ENCODE data around the gene PAIP2. TPM values are rescaled to one million over a fixed set of nuclear protein-coding genes. Genes with fewer than 3 reads are reported as not detected.
A peak's percentile ranks its signal among the peaks of the same experiment; 100 is the strongest.
"Not testable (repeated sequence)": the region's sequence is repeated elsewhere in the genome, so short reads cannot be mapped to it uniquely, and the experiment has no call there.

Gene PAIP2
- total RNA-seq, 5 donors from 2014 or later (not counting 1 experiment from before 2014, with no cell fraction given): 96.5 to 119 (median 101) TPM

DNA sequence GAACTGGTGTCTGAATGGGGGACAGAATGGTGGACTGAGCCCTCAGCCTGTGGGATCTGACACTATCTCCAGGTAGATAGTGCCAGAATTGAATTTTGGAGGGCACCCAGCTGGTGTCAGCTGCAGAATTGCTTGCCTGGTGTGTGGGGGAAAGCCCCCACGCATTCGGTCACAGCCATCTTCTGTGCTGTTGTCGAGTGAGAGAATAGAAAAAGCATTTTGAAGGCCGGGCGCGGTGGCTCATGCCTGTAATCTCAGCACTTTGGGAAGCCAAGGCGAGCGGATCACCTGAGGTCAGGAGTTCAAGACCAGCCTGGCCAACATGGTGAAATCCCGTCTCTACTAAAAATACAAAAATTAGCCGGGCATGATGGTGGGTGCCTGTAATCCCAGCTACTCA, 45.3 kb downstream of the PAIP2 start:
- 95% methylated on average over 3 of the region's 10 CpGs for WGBS (ENCODE audit: insufficient coverage)
- H3K27me3 Mint-ChIP-seq; H3K4me3 ChIP-seq (ENCODE audit: control insufficient read depth in 1 of 2, extremely low read depth in 1 of 2, low read length in 1 of 2); H3K4me3 Mint-ChIP-seq; ATAC-seq (replicated peaks in 1 of 4); H3K36me3 ChIP-seq (ENCODE audit: control insufficient read depth in 2 of 2, extremely low read depth in 1 of 2, insufficient read depth in 1 of 2, low read length in 1 of 2); CTCF ChIA-PET; DNase-seq; H3K27ac ChIP-seq (ENCODE audit: low read length); POLR2A ChIA-PET; H3K27me3 ChIP-seq (replicated peaks in 1 of 2; ENCODE audit: control insufficient read depth in 2 of 2, extremely low read depth in 1 of 2, insufficient read depth in 2 of 2, low read length in 1 of 2); H3K9me3 Mint-ChIP-seq; H3K9me3 ChIP-seq; H3K36me3 Mint-ChIP-seq: not testable (repeated sequence)
- H3K4me1 ChIP-seq (ENCODE audit: control insufficient read depth in 1 of 2, extremely low read depth in 1 of 2, insufficient read depth in 2 of 2, low read length in 2 of 2): peaks cover 5 to 64% of the 10 kb centered on the region in 2 experiments
- Mint-ChIP-seq H3K27ac (peak overlapping the region; percentile 52 to 98), H3K4me1 (peaks cover 48 to 68% (median 60%) of the 10 kb centered on the region in 3 donors)

- CTCF ChIA-PET: interaction anchor here in 1 of 2 donors (0.6 kb wide), 1 partner anchor 184 kb away, joined by 6 read pairs; no protein-coding TSS in a partner anchor
- ATAC-seq (replicated peaks in 1 of 4): no peak
- Mint-ChIP-seq H3K4me3 (peak overlapping the region in 1 of 3 donors; percentile 22), H3K36me3 (no peaks in the 10 kb centered on the region), H3K27ac (peak overlapping the region; percentile 34 to 36), H3K4me1 (peaks cover 49 to 68% (median 60%) of the 10 kb centered on the region in 3 donors), H3K9me3 (no peaks in the 10 kb centered on the region), H3K27me3 (no peaks in the 10 kb centered on the region)
- Histone ChIP-seq H3K4me3 (ENCODE audit: control insufficient read depth in 1 of 2, extremely low read depth in 1 of 2, low read length in 1 of 2) (no peak overlapping the region), H3K9me3 (no peaks in the 10 kb centered on the region), H3K4me1 (ENCODE audit: control insufficient read depth in 1 of 2, extremely low read depth in 1 of 2, insufficient read depth in 2 of 2, low read length in 2 of 2) (peaks cover 5 to 70% of the 10 kb centered on the region in 2 experiments), H3K27ac (ENCODE audit: low read length) (no peak overlapping the region), H3K27me3 (replicated peaks in 1 of 2; ENCODE audit: control insufficient read depth in 2 of 2, extremely low read depth in 1 of 2, insufficient read depth in 2 of 2, low read length in 1 of 2) (no peaks in the 10 kb centered on the region), H3K36me3 (ENCODE audit: control insufficient read depth in 2 of 2, extremely low read depth in 1 of 2, insufficient read depth in 1 of 2, low read length in 1 of 2) (no peaks in the 10 kb centered on the region)
- DNase-seq: no peak
- POLR2A ChIA-PET: no interaction called here
- 73% methylated on average over 9 of the region's 10 CpGs for WGBS (ENCODE audit: insufficient coverage)
These were observed 46.0 kb downstream of the PAIP2 start for GRCh38 chr5:139387611-139388197.

- H3K27ac Mint-ChIP-seq: no peak overlapping the region
- H3K27me3 Mint-ChIP-seq: no peaks in the 10 kb centered on the region
- H3K9me3 Mint-ChIP-seq: no peaks in the 10 kb centered on the region
- peaks cover 5 to 76% of the 10 kb centered on the region in 2 experiments for H3K4me1 ChIP-seq (ENCODE audit: control insufficient read depth in 1 of 2, extremely low read depth in 1 of 2, insufficient read depth in 2 of 2, low read length in 2 of 2)
- peaks cover 49 to 71% (median 64%) of the 10 kb centered on the region in 3 donors for H3K4me1 Mint-ChIP-seq
- DNase-seq (no peak), ATAC-seq (replicated peaks in 1 of 4) (no peak)
- no peaks in the 10 kb centered on the region for H3K36me3 Mint-ChIP-seq
- ChIA-PET CTCF (interaction anchor here in 1 of 2 donors (0.6 kb wide), 1 partner anchor 184 kb away, joined by 6 read pairs; no protein-coding TSS in a partner anchor), POLR2A (no interaction called here)
- peak overlapping the region in 1 of 3 donors; percentile 22 for H3K4me3 Mint-ChIP-seq
- H3K9me3 ChIP-seq: no peaks in the 10 kb centered on the region
- no peaks in the 10 kb centered on the region for H3K36me3 ChIP-seq (ENCODE audit: control insufficient read depth in 2 of 2, extremely low read depth in 1 of 2, insufficient read depth in 1 of 2, low read length in 1 of 2)
- H3K4me3 ChIP-seq (ENCODE audit: control insufficient read depth in 1 of 2, extremely low read depth in 1 of 2, low read length in 1 of 2): no peak overlapping the region
- 92% methylated on average over 5 of the region's 8 CpGs for WGBS (ENCODE audit: insufficient coverage)
- H3K27me3 ChIP-seq (replicated peaks in 1 of 2; ENCODE audit: control insufficient read depth in 2 of 2, extremely low read depth in 1 of 2, insufficient read depth in 2 of 2, low read length in 1 of 2): peaks cover 0 to 1% of the 10 kb centered on the region in 2 experiments
- H3K27ac ChIP-seq (ENCODE audit: low read length): no peak overlapping the region
These were observed 46.7 kb downstream of the PAIP2 start for GRCh38 chr5:139388198-139388821.

DNA sequence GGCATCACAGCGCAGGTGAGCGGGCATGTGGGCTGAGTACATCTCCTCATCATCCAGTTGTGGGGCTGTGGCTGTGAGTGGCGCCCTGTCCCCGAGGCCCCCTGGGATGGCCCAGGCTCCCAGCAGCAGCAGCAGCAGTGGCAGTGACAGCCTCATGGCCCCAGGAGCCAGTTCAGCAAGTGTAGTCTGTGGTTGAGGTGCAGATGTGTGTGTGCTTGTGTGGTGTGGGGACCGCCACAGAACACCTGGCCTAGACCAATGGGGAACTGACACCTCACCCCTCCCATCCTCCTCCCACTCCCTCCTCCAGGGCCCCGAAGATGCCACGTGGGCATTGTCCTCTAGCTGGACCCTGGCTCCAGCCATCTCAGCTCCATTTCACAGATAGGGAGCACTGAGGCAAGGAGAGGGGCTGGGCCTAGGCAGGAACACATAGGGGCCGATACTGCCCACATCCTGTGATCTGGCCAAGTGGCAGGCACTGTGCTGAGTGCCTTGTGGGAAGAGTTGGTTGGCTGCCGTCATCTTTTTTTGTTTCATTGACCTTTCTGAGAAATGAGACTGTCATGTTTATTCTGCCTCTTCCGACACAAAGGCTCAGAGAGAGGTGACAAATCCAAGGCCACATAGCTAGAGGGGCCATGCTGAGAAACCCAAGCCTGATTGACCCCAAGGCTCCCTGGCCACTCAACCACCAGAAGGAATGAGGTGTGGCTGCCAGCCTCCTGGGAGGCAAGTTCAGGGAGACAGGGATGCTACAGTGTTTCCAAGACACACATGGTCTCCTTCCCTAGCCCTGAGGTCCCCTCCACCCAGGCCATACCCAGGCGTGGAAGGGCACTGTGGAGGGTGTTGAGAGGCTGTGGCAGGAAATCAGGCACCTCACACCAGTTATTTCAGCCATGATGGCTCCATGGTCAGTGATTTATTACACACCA, 48.3 kb downstream of the PAIP2 start, which contains the start of gene MZB1:
TSS of gene MZB1 (minus strand) at position 213 of the 938 bp plus-strand sequence. CDS start at position 156, 57 bp downstream.
- peak within 1 kb of the TSS; percentile 77 for H3K27ac ChIP-seq (ENCODE audit: low read length)
- Mint-ChIP-seq H3K9me3 (no peaks in the 10 kb centered on the region), H3K27me3 (no peaks in the 10 kb centered on the region), H3K27ac (peak within 1 kb of the TSS; percentile 79 to 84), H3K4me1 (peaks cover 39 to 60% (median 59%) of the 10 kb centered on the region in 3 donors), H3K4me3 (peak within 1 kb of the TSS in 2 of 3 donors; percentile 43 to 89), H3K36me3 (no peaks in the 10 kb centered on the region)
- H3K4me1 ChIP-seq (ENCODE audit: control insufficient read depth in 1 of 2, extremely low read depth in 1 of 2, insufficient read depth in 2 of 2, low read length in 2 of 2): peaks cover 2 to 73% of the 10 kb centered on the region in 2 experiments
- ATAC-seq (replicated peaks in 1 of 4) (peak in 3 of 4 experiments; percentile 7 to 30 (median 27)), DNase-seq (peak in 34 of 35 experiments; percentile 22 to 80 (median 59))
- CTCF ChIA-PET: no interaction called here
- H3K4me3 ChIP-seq (ENCODE audit: control insufficient read depth in 1 of 2, extremely low read depth in 1 of 2, low read length in 1 of 2): no peak within 1 kb of the TSS
- 10% methylated on average over 6 of the region's 11 CpGs for WGBS (ENCODE audit: insufficient coverage)
- POLR2A ChIA-PET: no interaction called here
- peaks cover 0 to 9% of the 10 kb centered on the region in 2 experiments for H3K27me3 ChIP-seq (replicated peaks in 1 of 2; ENCODE audit: control insufficient read depth in 2 of 2, extremely low read depth in 1 of 2, insufficient read depth in 2 of 2, low read length in 1 of 2)
- no peaks in the 10 kb centered on the region for H3K9me3 ChIP-seq
- H3K36me3 ChIP-seq (ENCODE audit: control insufficient read depth in 2 of 2, extremely low read depth in 1 of 2, insufficient read depth in 1 of 2, low read length in 1 of 2): no peaks in the 10 kb centered on the region

DNA sequence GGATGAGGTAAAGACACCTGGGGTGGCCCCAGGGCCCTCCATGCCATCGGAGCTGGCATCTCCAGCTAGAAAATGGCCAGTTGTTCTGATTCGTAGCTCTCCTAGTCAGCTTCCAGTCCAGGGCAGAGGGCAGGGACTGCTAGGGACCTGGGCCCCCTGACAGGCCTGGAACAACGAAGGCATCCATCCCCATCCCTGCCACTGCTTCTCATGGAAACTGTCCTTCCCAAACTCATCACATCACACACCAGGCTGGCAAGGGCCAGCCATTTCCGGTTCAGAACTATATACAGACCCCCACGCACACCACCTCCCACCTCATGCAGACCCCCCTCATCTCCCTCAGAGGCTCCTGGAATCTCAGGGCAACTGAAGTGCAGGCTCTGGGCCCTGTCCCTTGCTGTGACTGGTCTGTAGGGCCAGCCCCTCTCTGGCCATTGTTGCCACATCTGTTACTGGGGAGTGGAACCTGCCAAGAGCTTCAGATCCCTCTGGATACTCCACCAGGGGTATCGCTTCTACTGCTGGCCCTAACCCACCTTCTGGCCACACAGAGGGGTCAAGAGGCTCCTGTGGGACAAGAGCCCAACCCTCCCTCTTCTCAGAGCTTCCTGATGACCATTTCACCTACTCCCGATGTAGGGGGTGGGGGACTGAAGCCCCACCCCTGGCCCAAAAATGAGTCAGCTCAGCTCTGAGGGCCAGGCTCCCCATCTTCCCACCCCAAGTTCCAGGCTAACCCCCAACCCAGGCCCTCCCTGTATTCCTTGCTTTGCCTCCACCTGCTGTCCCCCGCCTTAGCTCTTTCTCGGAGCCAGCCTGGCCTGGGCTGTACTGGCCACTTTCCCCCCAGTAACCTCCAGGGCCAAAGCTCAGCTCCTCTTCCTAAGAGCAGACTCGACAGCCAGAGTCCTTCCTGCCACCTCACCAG, 49.2 kb downstream of the PAIP2 start:
- 76% methylated on average over 6 of the region's 10 CpGs for WGBS (ENCODE audit: insufficient coverage)
- ATAC-seq (replicated peaks in 1 of 4) (no peak), DNase-seq (no peak)
- Histone ChIP-seq H3K4me3 (ENCODE audit: control insufficient read depth in 1 of 2, extremely low read depth in 1 of 2, low read length in 1 of 2) (no peak overlapping the region), H3K27ac (ENCODE audit: low read length) (peak overlapping the region; percentile 77), H3K9me3 (no peaks in the 10 kb centered on the region), H3K36me3 (ENCODE audit: control insufficient read depth in 2 of 2, extremely low read depth in 1 of 2, insufficient read depth in 1 of 2, low read length in 1 of 2) (no peaks in the 10 kb centered on the region), H3K27me3 (replicated peaks in 1 of 2; ENCODE audit: control insufficient read depth in 2 of 2, extremely low read depth in 1 of 2, insufficient read depth in 2 of 2, low read length in 1 of 2) (peaks cover 0 to 9% of the 10 kb centered on the region in 2 experiments), H3K4me1 (ENCODE audit: control insufficient read depth in 1 of 2, extremely low read depth in 1 of 2, insufficient read depth in 2 of 2, low read length in 2 of 2) (peaks cover 2 to 69% of the 10 kb centered on the region in 2 experiments)
- ChIA-PET CTCF (interaction anchor here (0.5 to 1.4 kb wide), 4 partner anchors 12 to 49 kb away, joined by 4 to 6 read pairs (median 4); partner anchors contain the start of gene SPATA24 (in 2 of the 2)), POLR2A (no interaction called here)
- Mint-ChIP-seq H3K36me3 (no peaks in the 10 kb centered on the region), H3K27me3 (no peaks in the 10 kb centered on the region), H3K4me1 (peaks cover 33 to 50% (median 49%) of the 10 kb centered on the region in 3 donors), H3K9me3 (no peaks in the 10 kb centered on the region), H3K4me3 (peak overlapping the region; percentile 77 to 89 (median 81)), H3K27ac (peak overlapping the region; percentile 79 to 89)

Measured in T-cell (primary cell).